GM18873 (cell line): ENCODE measurements around the gene CCNT1.
"Not testable (repeated sequence)": the region's sequence is repeated elsewhere in the genome, so short reads cannot be mapped to it uniquely, and the experiment has no call there.

Experiments used
- ATAC-seq: cut with Tn5 transposase; IDR thresholded peaks from one replicate; pipeline ENCODE4 v1.9.1; 2021; ENCODE audit warnings: mild to moderate bottlenecking, moderate library complexity, moderate number of reproducible peaks; ENCODE audit not compliant: unreplicated experiment, low FRiP score

CCNT1 gene

DNA sequence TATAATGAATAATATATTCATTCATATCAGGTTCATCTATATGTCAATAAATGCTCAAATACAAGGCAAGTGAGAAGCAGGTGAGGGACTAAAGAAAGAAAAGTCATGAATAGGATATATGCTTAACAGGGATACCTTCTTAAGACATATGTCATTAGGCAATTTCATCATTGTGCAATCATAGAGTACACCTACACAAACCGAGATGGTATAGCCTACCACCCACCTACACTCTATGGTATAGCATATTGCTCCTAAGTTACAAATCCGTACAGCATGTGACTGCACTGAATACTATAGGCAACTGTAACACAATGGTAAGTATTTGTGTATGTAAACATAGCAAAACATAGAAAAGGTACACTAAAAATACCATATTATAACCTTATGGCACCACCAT lies 73.5 kb downstream of the CCNT1 start:
- ATAC-seq, result no peak

DNA sequence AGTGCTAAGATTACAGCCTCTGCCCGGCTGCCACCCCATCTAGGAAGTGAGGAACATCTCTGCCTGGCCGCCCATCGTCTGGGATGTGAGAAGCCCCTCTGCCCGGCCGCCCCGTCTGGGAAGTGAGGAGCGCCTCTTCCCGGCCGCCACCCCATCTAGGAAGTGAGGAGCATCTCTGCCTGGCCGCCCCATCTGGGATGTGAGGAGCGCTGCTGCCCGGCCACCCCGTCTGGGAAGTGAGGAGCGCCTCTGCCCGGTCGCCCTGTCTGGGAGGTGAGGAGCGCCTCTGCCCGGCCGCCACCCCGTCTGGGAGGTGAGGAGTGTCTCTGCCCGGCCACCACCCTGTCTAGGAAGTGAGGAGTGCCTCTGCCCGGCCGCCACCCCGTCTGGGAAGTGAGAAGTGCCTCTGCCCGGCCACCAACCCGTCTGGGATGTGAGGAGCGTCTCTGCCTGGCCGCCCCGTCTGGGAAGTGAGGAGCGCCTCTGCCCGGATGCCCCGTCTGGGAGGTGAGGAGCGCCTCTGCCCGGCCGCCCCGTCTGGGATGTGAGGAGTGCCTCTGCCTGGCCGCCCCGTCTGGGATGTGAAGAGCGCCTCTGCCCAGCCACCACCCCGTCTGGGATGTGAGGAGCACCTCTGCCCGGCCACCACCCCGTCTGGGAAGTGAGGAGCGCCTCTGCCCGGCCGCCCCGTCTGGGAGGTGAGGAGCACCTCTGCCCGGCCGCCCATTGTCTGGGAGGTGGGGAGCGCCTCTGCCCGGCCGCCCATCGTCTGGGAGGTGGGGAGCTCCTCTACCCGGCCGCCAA lies 74.6 kb downstream of the CCNT1 start:
- ATAC-seq, result not testable (repeated sequence)

DNA sequence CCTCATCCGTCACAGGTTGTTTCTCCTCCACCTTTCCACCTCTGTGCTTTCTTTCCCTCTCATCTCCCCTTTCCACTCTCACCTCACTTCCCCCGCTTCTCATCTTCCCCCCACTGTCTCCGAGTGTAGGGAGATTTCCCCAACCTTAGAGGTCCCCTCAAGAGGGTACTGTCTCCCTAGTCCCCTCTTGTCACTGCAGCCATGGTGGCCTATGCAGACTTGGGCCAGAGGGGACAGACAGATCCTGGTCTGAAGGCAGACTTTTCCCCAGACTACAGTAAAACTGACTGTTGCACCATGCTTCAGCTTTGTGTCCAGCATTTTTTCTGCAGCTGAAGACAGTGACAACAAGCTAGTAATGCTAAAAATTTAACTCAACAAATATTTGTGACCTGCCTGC lies 75.7 kb downstream of the CCNT1 start:
- no peak for ATAC-seq

DNA sequence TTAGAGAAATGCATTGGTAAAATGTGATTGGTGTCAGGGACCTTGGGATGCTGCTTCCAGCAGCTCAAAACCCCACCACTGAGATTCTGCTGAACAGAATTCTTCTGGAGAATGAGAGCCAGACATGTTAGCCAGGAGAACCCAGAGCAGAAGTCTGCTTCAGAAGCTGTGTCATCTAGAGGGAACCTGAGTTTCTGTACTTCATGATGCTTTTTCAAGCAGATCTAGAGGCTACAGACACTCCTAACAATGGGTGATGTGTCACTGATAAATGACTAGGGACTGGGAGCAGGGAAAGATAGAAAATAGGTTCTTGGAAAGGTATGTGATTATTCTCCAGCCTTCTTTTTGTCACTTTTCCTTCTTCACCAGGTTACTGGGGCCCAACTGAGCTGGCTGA lies 76.1 kb downstream of the CCNT1 start:
- no peak for ATAC-seq
